Stomach (tissue), 9 donors: ENCODE results near the gene LMAN1. TPM values are rescaled to one million over a fixed set of nuclear protein-coding genes. Genes with fewer than 3 reads are reported as not detected.

Experiments
- DNase-seq, 2 donors: peaks; one replicate each; pipeline versions ENCODE4 v3.0.0 to v3.0.0-alpha.2; 2013 to 2019
- H3K27ac ChIP-seq, 5 donors: fragments of 200-600 bp in 4 of 5; sonication (generic) in 4 of 5; one replicate each; pipeline ENCODE4 v1.5.1; 2013 to 2019; ENCODE audit warnings: mild to moderate bottlenecking in 1 of 5, moderate library complexity in 1 of 5
- H3K27me3 ChIP-seq, 3 donors: fragments of 200-600 bp; sonication (generic); one replicate each; pipeline ENCODE4 v1.5.1; 2017 to 2019; ENCODE audit warnings: mixed run types in 1 of 3
- H3K36me3 ChIP-seq, 4 donors: fragments of 200-600 bp; sonication (generic); 1 replicate in 3 of 4; 2 replicates in 1 of 4; pipeline ENCODE4 v1.5.1; 2016 to 2019
- H3K4me1 ChIP-seq, 4 donors: fragments of 200-600 bp; sonication (generic); one replicate each; pipeline ENCODE4 v1.5.1; 2016 to 2019
- H3K4me3 ChIP-seq, 4 donors: fragments of 200-600 bp; sonication (generic) in 3 of 4; one replicate each; pipeline ENCODE4 v1.5.1; 2016 to 2019; ENCODE audit warnings: mild to moderate bottlenecking in 1 of 4
- H3K9me3 ChIP-seq, 4 donors: fragments of 200-600 bp; sonication (generic); one replicate each; pipeline ENCODE4 v1.5.1; 2016 to 2019
- CTCF ChIP-seq, 7 experiments: fragments of 450-650 bp in 4 of 7; fragments of 200-600 bp in 3 of 7; sonication (generic) in 3 of 7; IDR thresholded peaks; one replicate each; pipeline ENCODE4 v1.5.1; 2016 to 2019; ENCODE audit warnings: antibody characterized with exemption in 7 of 7, control low read depth in 2 of 7, mild to moderate bottlenecking in 1 of 7
- EP300 ChIP-seq: sonication (generic); formaldehyde crosslinking; IDR thresholded peaks from one replicate; pipeline ENCODE4 v1.6.1; 2017; ENCODE audit warnings: antibody characterized with exemption
- POLR2A ChIP-seq, 4 donors: fragments of 450-650 bp; IDR thresholded peaks; one replicate each; pipeline ENCODE4 v1.6.1; 2016; ENCODE audit warnings: antibody characterized with exemption in 4 of 4, control low read depth in 2 of 4, mild to moderate bottlenecking in 1 of 4, moderate library complexity in 1 of 4
- POLR2AphosphoS5 ChIP-seq, 3 donors: sonication (generic); formaldehyde crosslinking; IDR thresholded peaks; one replicate each; pipeline ENCODE4 v1.6.1; 2016; ENCODE audit warnings: antibody characterized with exemption in 3 of 3
- WGBS, 5 donors: extraction: QIAGEN DNeasy Blood & Tissue Kit in 3 of 5; methylation state at CpG; one replicate each; pipeline versions ENCODE4 v1.1.5 to v1.1.7; 2013 to 2018; 5-methylcytosine and 5-hydroxymethylcytosine counted together
- intact Hi-C: fragments of 100-400 bp; cut with DNase I; formaldehyde crosslinking; loops from one replicate; pipeline ENCODE4 v1.15.1; 2023; ENCODE audit warnings: low total_unique reads
- polyA plus RNA-seq, 3 donors: library from polyadenylated mRNA; stranded (reverse); fragments of 200-250 nt; gene quantifications; one replicate each; pipeline ENCODE4 v1.2.3, GENCODE V29; 2013
- total RNA-seq, 5 donors: library from RNA; depleted of rRNA; stranded (reverse); fragments of >200 nt; gene quantifications; one replicate each; pipeline versions ENCODE4 v1.1.0 to v1.2.3, GENCODE V29; 2014 to 2016
- donor health status: healthy with polysubstance abuse.
- donor health status: Bipolar disorder and iron deficiency.
- donor health status: healthy.

The LMAN1 gene
- total and polyA plus RNA-seq, 8 donors, result 9.9 to 258 (median 26.6) TPM

DNA sequence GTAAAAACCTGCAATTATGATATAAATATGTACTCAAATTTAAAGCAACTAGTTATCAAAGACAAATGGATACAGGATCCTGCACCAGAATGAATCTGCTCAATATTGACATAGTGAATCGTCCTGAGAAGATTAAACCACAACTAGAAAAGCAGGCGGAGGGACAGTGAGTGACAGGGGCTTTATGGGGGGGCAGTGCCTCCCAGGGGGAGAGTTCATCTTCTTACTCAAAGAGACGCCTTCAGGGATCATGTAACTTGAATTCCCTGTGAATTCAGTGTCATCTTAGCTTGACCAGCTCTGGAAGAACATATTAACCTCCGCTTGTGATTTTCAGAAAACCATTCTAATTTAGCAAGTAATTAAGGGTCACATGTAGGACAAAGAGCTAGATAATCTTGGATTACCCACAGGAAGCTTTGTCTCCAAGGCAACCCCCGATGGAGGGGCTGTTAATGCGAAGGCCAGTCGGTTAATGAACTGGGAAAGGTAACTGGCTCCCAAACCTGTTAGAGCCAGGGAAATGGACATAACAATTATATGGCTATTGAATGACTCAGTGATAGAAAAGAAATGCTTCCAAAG lies 17.4 kb upstream of the LMAN1 start:
- intact Hi-C loops, result no loop called here
- Histone ChIP-seq H3K9me3 (no peaks in the 10 kb centered on the region), H3K4me1 (no peaks in the 10 kb centered on the region), H3K36me3 (no peaks in the 10 kb centered on the region), H3K27ac (no peak overlapping the region), H3K27me3 (peaks cover 0 to 8% (median 0%) of the 10 kb centered on the region in 3 donors), H3K4me3 (no peak overlapping the region)
- TF ChIP-seq POLR2A (IDR thresholded peaks at IDR 0.05) (no peak), CTCF (IDR thresholded peaks at IDR 0.05) (no peak), POLR2AphosphoS5 (IDR thresholded peaks at IDR 0.05) (no peak), EP300 (no peak)
- no peak for DNase-seq
- WGBS, 5 donors, result 59 to 66% (median 62%) methylated on average over 7 of the region's 7 CpGs

DNA sequence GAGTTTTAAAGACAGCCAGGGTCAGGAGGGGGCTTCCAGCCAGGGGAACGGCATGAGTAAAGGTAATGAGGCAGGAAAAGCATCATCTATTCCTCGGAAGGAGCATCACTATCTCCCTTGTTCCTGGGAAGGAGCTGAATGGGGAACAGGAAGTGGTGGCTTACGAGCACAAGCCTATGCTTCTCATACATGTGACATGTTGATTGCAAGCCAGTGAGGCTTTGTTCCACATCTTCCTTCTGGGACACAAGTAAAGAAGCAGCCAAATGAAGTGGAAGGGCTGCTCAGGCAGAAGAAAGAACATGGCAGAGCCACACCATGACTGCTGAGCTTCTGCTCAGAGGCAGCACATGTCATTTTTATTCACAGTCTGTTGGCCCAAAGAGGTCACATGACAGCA lies 15.1 kb upstream of the LMAN1 start:
- no peaks in the 10 kb centered on the region for H3K4me1 ChIP-seq
- peaks cover 0 to 3% (median 0%) of the 10 kb centered on the region in 4 donors for H3K9me3 ChIP-seq
- no peak overlapping the region for H3K4me3 ChIP-seq
- 56 to 86% (median 69%) methylated on average over 3 of the region's 3 CpGs for WGBS, 5 donors
- H3K27me3 ChIP-seq, result peaks cover 0 to 7% (median 0%) of the 10 kb centered on the region in 3 donors
- H3K36me3 ChIP-seq, result no peaks in the 10 kb centered on the region
- intact Hi-C loops, result no loop called here
- TF ChIP-seq POLR2AphosphoS5 (IDR thresholded peaks at IDR 0.05) (no peak), POLR2A (IDR thresholded peaks at IDR 0.05) (no peak), CTCF (IDR thresholded peaks at IDR 0.05) (no peak), EP300 (no peak)
- DNase-seq, result no peak
- no peak overlapping the region for H3K27ac ChIP-seq

- H3K4me3 ChIP-seq, result no peak overlapping the region
- intact Hi-C loops, result no loop called here
- DNase-seq, result no peak
- no peaks in the 10 kb centered on the region for H3K4me1 ChIP-seq
- peaks cover 0 to 5% (median 0%) of the 10 kb centered on the region in 3 donors for H3K27me3 ChIP-seq
- H3K36me3 ChIP-seq, result no peaks in the 10 kb centered on the region
- 82 to 92% (median 89%) methylated on average over 2 of the region's 2 CpGs for WGBS, 5 donors
- H3K9me3 ChIP-seq, result peaks cover 0 to 8% (median 0%) of the 10 kb centered on the region in 4 donors
- H3K27ac ChIP-seq, result no peak overlapping the region
- TF ChIP-seq EP300, result no peak
- TF ChIP-seq POLR2AphosphoS5 (IDR thresholded peaks at IDR 0.05), result no peak
- TF ChIP-seq POLR2A (IDR thresholded peaks at IDR 0.05), result no peak
- TF ChIP-seq CTCF (IDR thresholded peaks at IDR 0.05), result no peak
These were observed 13.9 kb upstream of the LMAN1 start for GRCh38 chr18:59372975-59373374.

GRCh38 chr18:59360381-59360780 lies 1.3 kb upstream of the LMAN1 start:
- intact Hi-C loops, result no loop called here
- WGBS, 5 donors, result 91 to 97% (median 96%) methylated on average over 3 of the region's 3 CpGs
- no peaks in the 10 kb centered on the region for H3K9me3 ChIP-seq
- H3K4me3 ChIP-seq, result no peak overlapping the region
- peaks cover 0 to 5% (median 3%) of the 10 kb centered on the region in 4 donors for H3K36me3 ChIP-seq
- H3K4me1 ChIP-seq, result peaks cover 0 to 44% (median 25%) of the 10 kb centered on the region in 4 donors
- DNase-seq, result no peak
- no peak overlapping the region for H3K27ac ChIP-seq
- no peaks in the 10 kb centered on the region for H3K27me3 ChIP-seq
- TF ChIP-seq CTCF (IDR thresholded peaks at IDR 0.05), result no peak
- TF ChIP-seq POLR2AphosphoS5 (IDR thresholded peaks at IDR 0.05), result no peak
- no peak for TF ChIP-seq POLR2A (IDR thresholded peaks at IDR 0.05)
- no peak for TF ChIP-seq EP300
